Stimulated activated CD8-positive, alpha-beta memory T cell treated with anti-CD3 and anti-CD28 coated beads, Interleukin-4, amount 100 ng/mL, for 1 hour (primary cell): ENCODE measurements around the gene P3H2.

Experiments used
- DNase-seq, 2 donors: peaks; one replicate each; pipeline ENCODE4 v3.0.0-alpha.2; 2020; ENCODE audit warnings: low read depth in 2 of 2, low spot score in 1 of 2

Gene P3H2

DNA sequence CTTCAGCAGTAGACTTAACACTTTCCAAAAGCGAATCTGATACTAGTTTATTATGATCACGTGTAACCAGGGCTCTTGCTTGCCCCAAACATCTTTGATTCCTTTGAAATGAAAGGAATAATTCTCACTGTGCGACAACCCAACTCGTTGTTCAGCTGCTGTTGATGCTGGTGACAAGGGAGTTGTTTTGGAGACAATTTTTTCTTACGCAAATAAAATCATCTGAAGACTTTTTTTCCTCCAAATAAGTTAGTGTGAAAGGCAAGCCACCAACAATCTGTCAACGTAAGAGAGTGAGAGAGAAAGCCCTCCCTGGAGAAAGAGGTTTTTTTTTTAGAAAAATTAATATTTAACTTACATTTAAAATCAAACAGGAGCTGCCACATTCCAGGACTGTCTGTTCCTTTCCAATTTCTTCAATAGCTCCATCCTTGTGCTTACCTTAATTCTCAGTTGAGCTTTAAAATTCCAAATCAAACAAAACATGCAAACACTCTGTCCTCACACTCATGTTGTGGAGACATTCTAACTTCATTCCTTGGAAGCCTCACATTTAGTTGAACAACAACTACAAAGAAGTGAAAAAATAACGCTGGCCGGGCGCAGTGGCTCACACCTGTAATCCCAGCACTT, 4.9 kb upstream of the P3H2 start:
- DNase-seq = no peak

DNA sequence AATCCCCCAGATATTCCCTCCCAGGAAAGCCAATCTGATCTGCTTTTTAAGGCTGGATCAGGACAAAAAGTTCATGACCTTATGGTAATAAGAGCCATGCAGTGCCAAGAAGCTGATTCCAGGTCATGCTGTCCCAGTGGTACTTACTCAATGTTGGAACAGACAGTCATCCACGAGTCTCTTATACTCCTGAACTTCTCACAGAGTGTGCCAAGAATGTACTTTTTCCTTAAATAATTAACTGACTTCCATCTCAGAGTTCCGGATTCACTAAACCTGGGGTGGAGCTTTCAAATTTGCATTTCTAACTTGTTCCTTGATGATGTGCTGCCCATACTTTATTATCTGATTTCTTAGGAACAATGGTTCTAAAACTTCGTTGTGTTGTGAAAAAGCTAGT, 3.4 kb upstream of the P3H2 start:
- no peak for DNase-seq

DNA sequence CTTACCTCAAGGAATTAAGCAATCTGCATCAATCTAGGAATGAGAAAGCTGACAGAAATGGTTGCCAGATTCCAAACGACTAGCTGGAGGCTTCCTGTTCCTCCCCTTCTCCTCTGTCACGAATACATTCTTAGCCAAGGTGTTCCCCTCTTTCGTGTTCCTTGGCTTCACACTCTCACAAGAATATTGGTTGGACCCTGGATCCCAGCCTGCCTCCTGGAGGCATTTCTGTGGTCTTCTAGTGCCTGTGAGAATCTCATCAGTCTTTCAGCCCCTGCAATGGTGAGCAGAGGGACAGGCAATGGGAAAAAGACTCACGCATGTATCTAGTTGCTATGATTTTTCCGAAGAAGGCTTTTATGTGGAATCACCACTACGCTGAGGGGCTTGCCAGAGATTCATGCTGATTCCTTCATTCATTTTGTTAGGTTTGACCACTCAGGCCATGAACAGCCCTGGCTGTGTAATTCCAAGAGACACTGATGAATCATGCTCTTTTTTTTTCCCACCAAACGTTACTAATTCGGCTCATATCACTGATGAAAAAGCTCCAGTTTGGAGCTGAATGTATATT, 1.6 kb upstream of the P3H2 start:
- no peak for DNase-seq

DNA sequence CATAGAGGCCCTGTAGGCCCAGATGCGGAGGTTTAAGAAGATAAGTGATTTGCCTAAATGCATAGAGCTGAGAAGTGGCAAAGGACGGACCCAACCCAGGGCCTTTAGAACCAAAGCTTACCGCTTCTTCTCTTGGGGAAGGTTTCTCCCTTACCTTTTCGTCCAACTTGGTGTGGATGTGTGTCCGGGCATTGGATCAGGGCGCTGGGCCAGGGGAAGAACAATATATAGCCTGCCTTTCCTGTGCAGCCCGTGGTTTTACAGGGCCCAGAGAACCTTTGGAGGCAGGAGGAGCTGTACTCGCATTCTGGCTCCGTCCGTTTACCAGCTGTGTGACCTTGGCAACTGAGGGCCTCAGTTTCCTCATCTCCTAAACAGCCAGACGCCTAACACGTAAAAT, 686 bp upstream of the P3H2 start:
- DNase-seq = no peak

DNA sequence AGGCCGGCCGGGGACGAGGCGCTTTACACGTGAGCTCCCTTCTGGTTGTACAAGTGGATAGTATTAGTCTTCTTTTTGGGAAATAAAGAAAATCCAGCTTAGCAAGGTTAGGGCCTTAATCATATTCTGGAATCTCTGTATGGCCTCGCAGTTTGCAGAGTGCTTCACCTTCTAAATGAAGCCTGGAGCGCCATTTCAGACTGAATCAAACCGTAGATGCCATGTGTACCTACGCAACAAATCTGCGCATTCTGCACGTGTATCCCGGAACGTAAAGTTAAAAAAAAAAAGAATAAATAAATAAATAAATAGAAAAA, 322 bp upstream of the P3H2 start:
- no peak for DNase-seq

DNA sequence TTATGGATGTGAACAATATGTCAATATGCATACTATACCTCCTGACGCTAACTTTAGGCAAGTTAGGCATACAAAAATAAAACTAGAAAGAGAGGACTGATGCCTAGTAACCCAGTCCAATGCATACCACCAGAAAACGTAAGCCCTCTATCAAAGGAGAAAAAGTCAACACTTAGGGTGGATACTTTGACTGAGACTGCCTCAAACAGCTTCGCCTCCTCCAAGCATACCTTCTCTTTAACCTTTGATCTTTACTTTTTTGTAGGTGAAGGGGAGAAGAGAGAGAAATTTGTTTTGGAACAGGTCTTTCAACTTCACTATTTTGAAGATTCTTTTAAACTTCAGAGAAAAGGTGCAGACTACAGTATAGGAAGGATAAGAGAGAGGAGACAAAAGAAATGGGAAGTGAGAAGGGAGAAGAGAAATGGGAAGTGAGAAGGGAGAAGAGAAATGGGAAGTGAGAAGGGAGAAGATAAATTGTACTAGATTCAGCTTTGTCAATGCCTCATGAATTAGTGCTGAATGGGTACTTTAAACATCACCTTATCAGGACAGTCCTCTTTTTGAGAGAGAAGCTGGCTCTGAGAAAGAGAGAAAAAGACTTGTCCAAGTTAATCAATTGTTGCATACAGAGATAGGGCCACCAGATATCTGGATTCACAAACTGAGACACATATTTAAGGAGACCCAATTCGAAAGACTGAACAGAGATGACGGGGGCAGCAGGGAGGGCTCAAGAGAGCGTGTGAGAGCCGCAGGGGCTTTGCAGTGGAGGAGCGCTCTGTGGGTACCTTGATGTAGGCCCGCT, 1.0 kb downstream of the P3H2 start:
- DNase-seq = no peak

DNA sequence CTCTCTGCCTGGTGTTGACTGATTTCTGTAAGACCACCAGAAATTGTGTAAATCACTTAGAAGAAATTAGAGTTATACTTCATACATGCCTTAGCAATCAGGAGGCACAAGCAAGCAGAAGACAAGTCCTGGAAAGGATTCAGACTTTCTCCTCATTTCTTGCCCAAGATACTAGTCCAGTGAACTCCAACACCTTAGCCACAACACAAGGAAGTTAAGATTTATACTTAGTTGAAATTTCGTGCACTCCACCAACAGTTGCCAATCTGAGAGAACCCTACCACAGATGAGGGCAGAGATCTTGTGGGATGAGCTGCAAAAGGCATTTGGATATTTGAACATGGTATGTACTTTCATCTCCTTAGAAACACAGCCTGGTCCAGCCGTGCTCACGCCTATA, 2.3 kb downstream of the P3H2 start:
- no peak for DNase-seq

DNA sequence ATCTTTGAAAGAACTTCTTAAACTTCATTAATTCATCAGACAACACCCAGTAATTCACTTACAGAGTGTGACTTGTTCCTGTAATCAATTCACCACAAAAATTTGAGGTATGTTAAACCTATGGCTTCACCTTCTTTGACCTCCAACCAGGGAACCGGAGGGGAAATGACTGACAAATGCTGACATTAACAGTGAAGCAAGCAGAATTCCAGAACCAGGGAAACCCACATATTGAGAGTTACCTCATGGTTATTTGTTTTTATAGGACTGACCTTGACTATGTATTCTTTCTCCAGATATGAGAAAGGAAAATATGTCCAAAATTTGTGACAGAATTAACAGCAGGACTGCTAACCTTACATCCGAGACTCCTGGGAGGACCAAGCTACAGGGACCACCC, 2.7 kb downstream of the P3H2 start:
- no peak for DNase-seq

DNA sequence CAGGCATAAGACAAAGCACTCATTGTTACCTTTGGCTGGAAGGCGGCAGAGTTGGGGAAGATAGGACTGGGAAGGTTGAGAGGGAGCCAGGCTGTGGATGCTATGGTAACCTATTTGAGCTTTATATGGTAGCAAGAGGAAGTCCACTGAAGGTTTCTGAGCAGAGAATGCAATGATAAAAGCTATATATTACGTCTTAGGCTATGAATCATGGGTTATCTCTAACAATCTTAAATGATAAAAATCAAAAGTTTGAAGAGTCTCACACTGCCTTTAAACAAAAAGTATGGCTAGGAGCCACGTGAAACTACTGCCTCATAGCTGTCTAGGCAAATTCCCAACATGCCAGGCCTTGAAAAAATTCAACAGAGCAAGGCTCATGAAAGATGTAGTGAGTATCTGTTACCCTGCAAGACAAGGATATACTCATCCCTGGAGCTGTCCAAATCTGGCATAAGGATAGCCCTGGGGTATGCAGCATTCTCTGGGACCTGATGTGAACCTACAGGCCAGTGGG, 4.1 kb downstream of the P3H2 start:
- no peak for DNase-seq

DNA sequence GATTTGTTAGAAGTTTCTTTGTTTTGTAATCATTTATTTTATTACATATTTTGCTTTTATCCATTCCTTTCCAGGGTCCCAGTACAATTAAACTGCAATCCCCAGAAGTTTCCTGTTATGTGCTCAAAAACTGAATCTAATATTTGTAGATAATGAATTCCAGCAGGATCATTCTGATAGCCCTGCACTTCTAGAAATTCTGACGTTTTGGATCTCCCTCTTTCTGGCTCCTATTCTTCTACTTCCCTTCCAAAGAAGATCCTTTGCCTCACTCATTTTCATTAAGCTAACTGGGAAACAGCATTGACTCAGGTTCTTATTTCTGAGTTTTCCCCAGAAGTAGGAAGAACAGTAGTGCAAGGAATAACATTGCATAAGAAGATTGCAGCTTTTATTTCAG, 9.9 kb downstream of the P3H2 start:
- no peak for DNase-seq

DNA sequence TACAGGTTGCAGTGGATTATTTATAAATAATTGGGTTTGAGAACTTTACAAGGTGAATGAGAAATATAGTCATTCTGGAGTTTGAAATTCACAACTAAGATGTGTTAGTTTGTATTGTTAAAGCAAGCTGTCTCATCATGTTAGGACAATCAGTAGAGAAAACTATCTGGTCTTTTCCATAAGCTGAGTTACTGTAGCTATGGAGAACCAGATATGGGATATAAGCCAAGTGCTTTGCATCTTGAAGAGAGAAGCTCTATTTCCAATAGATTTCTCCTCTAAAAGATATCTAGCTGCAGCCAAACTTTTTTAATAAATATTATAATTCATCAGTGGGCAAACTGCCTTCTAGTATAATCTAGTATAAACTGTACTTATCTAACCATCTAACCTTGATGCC, 11.3 kb downstream of the P3H2 start:
- no peak for DNase-seq

DNA sequence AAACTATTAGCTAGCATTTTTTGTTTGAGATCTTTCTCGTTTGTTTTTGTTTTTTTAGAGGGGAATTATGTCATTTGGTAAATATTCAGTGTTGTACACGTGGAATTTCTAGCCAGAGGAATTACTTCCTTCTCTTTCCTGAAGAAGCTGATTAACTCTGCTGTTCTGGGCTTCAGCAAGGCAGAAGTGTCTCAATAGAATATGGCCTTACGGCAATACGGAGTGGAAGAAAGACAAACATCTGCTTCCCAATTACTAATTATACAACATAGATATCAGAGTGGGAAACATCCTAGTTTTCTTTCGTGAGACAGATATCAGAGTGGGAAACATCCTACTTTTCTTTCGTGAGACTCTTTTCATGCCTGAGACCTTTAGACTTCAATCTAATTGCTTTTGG, 11.9 kb downstream of the P3H2 start:
- no peak for DNase-seq

DNA sequence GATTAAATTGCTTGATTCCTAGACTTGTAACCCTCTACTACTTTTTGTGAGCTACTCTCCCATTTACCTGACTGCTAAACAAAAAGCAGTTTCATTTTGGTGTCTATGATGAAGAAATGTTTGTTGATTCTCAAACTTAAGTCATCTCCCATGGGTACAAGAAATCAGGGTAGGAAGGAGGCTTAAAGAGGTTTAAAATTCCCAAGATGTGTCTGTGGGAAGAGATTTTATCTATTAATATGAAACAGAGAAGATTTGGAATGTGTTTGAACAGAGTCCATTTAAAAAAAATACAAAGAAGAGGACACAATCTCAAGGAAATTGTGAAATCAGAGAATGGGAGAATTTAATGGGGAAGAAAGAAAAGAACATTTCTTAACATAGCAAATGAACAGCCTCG, 14.8 kb downstream of the P3H2 start:
- DNase-seq = no peak

DNA sequence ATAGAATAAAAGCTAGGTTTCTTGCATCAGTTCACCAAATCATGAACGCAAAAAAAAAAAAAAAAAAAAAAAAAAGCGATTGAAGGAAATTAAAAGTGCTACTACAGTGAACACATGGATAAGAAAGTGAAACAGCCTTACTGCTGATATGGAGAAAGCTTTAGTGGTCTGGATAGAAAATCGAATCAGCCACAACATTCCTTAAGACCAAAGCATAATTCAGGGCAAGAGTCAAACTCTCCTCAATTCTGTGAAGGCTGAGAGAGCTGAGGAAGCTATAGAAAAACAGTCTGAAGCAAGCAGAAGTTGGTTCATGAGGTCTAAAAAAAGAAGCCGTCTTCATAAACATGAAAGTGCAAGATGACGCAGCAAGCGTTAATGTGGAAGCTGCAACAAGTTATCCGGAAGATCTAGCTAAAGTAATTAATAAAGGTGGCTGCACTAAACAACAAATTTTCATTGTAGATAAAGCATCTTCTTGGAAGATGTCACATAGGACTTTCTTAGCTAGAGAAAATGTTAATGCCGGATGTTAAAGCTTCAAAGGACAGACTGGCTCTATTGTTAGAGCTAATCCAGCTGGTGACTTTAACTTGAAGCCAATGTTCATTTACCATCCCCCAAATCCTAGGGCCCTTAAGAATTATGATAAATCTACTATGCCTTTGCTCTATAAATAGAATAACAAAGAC, 19.2 kb downstream of the P3H2 start:
- no peak for DNase-seq

DNA sequence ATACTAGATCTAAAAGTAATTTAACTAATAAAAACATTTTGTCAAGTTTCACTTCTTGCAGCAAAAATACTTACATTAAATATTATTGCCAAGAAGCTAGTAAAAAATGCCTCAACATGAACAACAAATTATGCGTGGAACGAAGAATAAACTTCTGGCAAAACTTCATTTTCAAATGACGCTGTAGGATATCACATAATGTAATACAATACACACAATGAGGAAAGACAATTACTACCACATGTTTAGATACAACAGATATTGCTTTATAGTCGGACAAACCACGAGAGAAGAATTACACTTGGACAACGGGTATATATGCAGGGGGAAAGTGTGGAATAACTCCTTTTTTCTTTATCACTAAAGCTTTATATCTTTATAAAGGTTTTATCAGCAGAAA, 21.6 kb downstream of the P3H2 start:
- DNase-seq = no peak

DNA sequence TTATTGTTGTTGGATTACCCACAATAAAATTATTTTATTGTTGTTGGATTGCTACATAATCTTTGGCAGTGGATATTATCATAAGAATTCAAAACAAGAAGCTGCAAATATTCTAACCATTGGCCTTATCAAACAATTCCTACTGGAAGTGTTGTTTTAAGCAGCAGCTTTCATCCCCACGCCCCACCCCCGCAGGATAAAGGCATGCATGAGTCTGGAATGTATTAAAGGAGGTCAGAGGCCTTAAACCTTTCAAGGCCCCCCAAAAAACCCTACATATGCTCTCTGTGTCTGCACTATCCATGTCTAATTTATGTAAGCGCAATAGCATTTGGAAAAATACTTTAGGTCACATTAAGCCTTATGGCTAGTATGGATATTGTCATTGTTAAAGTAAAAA, 23.1 kb downstream of the P3H2 start:
- no peak for DNase-seq

DNA sequence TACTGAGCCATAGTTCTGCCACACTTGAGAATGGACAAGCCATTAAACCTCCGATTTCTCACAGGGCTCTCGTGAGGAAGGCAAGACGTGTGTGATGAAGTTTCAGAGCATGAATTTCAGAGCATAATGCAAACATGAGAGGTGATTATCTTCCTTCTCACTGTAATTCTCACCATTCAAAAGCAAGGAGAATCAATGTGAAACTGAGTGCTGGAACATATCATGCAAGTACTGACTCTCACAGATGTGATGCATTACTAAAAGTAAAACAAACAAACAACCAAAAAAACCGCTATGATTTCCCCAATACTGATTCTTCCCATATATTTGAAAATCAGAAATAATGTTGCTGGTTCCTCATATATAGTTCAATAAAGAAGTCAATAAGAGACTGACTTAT, 23.7 kb downstream of the P3H2 start:
- no peak for DNase-seq

DNA sequence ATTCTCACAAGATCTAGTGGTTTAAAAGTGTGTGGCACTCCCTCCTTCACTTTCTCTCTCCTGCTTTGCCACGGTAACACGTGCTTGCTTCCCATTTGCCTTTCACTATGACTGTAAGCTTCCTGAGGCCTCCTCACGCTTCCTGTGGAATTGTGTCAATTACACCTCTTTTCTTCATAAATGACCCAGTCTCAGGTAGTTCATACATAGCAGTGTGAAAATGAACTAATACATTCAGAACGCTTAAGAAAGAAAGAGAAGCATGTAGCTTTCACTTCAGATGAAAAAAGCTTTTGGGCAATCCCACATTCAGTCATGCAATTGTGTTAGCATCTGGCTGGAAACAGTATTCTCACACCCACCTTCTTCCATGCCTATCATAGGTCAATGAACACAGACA, 24.4 kb downstream of the P3H2 start:
- DNase-seq = no peak

DNA sequence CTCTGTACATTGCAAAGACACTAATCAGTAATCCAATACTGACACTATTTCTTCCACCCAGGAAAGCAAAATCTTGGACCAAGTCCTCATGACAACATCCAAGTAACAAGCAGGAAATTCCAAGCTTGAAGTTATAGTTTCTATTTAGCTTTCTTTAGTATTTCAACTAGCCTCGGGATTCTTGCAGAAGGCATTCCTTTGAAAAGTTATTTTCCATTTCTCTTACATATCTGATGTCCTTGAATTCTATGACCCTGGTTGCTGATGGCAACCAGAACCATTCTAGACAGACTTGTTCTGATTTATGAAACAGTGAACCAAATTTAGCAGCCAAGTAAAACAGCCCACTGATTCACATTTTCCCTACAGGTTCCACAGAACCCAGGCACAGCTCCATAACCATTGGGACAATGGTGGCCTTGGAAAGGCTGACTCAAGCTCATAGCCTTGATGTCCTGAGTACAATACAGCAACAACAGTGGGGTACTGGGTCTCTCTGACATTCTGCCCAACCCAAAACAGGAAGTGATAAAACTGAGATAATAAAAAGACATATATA, 26.5 kb downstream of the P3H2 start:
- DNase-seq = no peak

DNA sequence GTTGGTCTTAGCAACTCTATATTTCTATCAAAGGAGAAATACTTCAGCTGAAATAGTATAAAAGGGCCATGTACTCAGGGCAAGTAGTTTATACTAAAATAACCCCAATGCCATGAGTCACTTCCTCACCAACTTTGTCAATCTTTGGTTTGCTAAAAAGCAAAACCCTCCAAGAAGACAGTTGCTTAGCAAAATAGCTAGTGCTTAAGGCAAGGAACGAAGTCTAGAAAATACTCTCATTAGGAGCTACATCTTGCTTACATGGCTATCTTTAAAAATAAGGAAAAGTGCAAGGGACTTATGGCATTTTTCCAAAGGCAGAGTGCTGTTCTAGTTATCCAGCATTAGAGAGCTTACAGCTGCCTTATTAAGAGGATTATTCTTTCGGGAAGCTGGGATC, 28.4 kb downstream of the P3H2 start:
- DNase-seq = no peak

DNA sequence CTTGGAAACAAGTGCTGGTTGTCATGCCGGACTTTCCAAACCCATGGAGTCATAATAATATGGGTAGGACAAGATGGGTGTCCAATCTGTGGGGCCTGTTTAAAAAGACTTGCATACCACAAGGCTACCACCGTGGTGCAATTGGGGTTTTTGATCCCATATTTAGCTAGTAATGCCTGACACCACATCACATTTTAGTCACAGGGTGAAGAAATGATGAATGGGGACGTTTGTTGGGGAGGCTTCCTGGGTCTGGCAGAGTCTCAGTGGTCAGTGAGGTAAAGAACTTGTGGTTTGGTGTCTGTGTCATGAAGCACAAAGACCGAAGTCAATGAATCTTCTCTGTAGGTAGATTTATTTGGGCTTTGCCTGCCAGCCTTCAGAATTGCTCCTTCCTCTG, 31.0 kb downstream of the P3H2 start:
- DNase-seq = no peak

DNA sequence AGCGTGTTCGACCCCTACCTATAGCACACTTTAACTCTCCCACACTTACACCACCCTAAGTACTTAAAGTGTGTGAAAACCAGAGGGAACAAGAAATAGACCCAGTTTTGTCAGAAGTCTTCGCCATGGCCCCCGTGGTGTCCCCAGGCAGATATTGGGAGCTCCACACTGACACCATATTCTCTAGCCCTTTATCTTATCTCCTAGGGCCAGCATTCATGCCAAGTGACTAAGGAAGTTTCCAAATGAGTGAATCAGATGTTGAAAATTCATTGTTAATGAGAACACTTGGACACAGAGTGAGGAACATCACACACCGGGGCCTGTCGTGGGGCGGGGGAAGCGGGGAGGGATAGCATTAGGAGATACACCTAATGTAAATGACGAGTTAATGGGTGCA, 31.8 kb downstream of the P3H2 start:
- no peak for DNase-seq
